Loucy (cell line): ENCODE data around the gene TNKS1BP1.

Experiments used
- EZH2phosphoT487 ChIP-seq: fragments of 200-600 bp; IDR thresholded peaks from 2 replicates; pipeline ENCODE4 v1.6.1; 2018; ENCODE audit warnings: antibody characterized with exemption, mild to moderate bottlenecking, moderate library complexity, borderline replicate concordance
- TF ChIP-seq, protein P1 (sequence below): fragments of 200-600 bp; sonication (generic); conservative IDR thresholded peaks from 2 replicates; pipeline ENCODE4 v1.5.1; 2014; ENCODE audit warnings: mild to moderate bottlenecking, antibody characterized with exemption, low read length

DNA sequence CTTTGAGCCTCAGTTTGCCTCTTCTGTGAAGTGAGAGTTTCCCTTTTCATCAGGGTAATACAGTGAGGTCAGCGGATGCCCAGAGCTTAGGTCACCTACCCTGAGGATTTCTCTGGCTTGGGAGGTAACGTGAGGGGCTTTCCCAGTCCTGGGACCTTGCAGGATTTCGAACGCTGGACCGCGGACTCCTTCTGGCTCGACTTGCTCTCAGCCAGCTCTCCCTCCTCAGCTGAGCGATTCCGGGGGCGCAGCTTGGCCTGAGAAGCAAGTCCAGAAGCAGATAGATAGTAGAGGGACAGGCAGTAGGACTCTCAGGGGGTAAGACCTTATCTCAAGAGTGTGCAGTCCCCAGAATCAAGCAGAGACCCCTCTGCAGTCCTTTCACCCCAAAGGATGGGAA, 24.0 kb downstream of the TNKS1BP1 start:
- TF ChIP-seq, protein P1, sequence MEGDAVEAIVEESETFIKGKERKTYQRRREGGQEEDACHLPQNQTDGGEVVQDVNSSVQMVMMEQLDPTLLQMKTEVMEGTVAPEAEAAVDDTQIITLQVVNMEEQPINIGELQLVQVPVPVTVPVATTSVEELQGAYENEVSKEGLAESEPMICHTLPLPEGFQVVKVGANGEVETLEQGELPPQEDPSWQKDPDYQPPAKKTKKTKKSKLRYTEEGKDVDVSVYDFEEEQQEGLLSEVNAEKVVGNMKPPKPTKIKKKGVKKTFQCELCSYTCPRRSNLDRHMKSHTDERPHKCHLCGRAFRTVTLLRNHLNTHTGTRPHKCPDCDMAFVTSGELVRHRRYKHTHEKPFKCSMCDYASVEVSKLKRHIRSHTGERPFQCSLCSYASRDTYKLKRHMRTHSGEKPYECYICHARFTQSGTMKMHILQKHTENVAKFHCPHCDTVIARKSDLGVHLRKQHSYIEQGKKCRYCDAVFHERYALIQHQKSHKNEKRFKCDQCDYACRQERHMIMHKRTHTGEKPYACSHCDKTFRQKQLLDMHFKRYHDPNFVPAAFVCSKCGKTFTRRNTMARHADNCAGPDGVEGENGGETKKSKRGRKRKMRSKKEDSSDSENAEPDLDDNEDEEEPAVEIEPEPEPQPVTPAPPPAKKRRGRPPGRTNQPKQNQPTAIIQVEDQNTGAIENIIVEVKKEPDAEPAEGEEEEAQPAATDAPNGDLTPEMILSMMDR: no peak
- TF ChIP-seq EZH2phosphoT487: no peak
